ENCODE data around the gene RAD54L.
"Not testable (repeated sequence)": the region's sequence is repeated elsewhere in the genome, so short reads cannot be mapped to it uniquely, and the experiment has no call there.

RAD54L gene

DNA sequence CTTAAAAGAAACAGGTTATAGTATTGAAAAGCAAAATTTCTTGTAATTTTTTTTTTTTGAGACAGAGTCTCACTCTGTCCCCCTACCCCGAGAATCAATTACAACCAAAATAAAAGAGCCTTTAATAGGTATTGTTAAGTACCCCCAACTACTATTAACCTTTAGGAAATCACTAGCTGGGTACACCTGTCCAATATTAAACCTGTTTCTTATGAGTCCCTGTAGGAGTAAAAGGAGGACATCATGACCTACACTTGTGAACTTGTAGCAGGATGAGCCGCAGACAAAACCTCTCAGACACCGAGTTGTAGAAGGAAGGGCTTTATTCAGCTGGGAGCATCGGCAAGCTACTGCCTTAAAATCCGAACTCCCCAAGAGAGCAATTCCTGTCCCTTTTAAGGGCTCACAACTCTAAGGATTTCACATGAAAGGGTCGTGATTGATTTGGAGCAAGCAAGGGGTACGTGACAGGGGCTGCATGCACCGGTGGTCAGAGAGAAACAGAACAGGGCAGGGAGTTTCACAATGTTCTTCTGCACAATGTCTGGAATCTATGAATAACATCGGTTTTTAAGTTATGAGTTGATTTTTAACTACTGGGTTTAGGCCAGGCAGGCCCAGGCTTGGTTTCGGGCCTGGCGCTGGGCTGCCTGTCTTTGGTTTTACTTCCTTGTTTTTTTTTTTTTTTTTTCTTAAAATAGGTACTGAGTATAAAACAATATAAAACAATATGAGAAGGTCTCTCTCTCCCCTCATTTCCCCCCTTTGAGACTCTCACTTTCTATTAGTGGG, 77.9 kb downstream of the RAD54L start:
- DNase-seq, result not testable (repeated sequence)
